ENCODE measurements around the gene FUT9. TPM values are rescaled to one million over a fixed set of nuclear protein-coding genes. Genes with fewer than 3 reads are reported as not detected.

FUT9 gene
- total and polyA plus RNA-seq, 11 donors, result 0.02 TPM; not detected in 10

DNA sequence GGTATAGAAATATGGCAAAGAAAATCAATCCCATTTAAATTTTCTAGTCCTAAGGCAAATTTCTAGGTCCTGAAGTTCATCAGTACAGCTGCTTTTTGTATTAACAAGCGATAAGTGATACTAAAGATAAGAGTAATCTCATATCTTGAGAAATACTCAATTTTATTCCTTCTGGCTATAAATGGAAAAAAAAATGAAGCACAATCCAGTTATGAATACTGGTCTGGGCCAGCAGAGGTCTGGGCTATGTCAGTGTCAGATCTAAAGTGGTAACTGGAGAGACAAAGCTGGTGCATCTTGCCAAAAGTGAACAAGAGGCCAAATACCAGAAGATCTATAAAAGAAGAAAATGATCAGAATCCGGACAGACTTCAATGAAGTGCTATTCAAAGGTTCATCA is 126.4 kb downstream of the FUT9 start:
- Histone ChIP-seq H3K36me3 (no peaks in the 10 kb centered on the region), H3K4me3 (no peak overlapping the region), H3K4me1 (no peaks in the 10 kb centered on the region), H3K9me3 (peaks cover 0 to 3% (median 0%) of the 10 kb centered on the region in 12 donors), H3K27me3 (no peaks in the 10 kb centered on the region), H3K27ac (no peak overlapping the region)
- DNase-seq (no peak), ATAC-seq (no peak)
- intact Hi-C loops (cut with DNase I), result no loop called here
- 56 to 68% (median 65%) methylated on average over 2 of the region's 2 CpGs for WGBS, 4 donors
- TF ChIP-seq POLR2A (IDR thresholded peaks at IDR 0.05) (no peak), CTCF (IDR thresholded peaks at IDR 0.05) (no peak)

DNA sequence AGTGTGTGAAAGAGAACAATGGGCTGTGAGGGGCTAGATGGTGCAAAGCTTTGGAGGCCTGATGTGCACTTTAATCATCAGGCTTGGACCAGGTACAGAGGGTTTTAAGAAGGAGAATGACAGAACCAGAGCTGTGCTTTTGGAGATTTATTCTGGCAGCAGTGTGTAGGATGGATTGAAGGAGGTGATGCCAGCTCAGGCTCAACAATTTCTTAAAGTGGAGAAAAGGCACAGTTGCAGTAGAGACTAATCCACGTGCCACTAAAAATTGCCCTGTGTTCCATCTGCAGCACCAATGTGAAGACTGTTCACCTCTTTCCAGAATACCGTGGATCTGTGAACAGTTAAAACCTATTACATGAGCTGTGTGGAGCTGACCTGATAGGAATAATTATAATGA is 134.7 kb downstream of the FUT9 start:
- WGBS, 4 donors, result 60 to 73% (median 71%) methylated on average over 2 of the region's 2 CpGs
- Histone ChIP-seq H3K4me3 (no peak overlapping the region), H3K36me3 (no peaks in the 10 kb centered on the region), H3K27me3 (no peaks in the 10 kb centered on the region), H3K27ac (no peak overlapping the region), H3K4me1 (no peaks in the 10 kb centered on the region), H3K9me3 (no peaks in the 10 kb centered on the region)
- intact Hi-C loops (cut with DNase I), result no loop called here
- no peak for TF ChIP-seq POLR2A (IDR thresholded peaks at IDR 0.05)
- TF ChIP-seq CTCF (IDR thresholded peaks at IDR 0.05), result no peak
- DNase-seq (no peak), ATAC-seq (no peak)

DNA sequence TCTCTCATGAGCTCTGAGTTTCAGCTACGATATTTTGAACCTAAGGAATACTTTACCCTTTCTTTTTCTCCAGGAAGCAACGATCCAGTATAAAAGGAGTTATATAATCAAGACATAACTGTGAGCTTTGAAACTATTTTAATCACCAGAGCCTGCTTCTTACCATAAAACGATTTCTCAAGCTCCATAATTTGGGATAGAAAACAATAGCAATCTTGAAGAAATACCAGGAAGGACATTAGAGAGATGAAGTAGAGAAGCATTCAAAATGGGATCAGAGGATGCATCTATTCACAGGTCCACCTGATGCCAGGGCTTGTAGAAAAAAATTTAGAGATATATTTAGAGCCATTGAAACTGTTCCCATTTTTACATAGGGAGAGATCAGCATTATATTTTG is 135.9 kb downstream of the FUT9 start:
- no peak for TF ChIP-seq CTCF (IDR thresholded peaks at IDR 0.05)
- no peak for TF ChIP-seq POLR2A (IDR thresholded peaks at IDR 0.05)
- Histone ChIP-seq H3K9me3 (no peaks in the 10 kb centered on the region), H3K4me1 (no peaks in the 10 kb centered on the region), H3K27me3 (no peaks in the 10 kb centered on the region), H3K27ac (no peak overlapping the region), H3K36me3 (no peaks in the 10 kb centered on the region), H3K4me3 (no peak overlapping the region)
- 58 to 65% (median 59%) methylated on average over 3 of the region's 3 CpGs for WGBS, 4 donors
- ATAC-seq (no peak), DNase-seq (no peak)
- intact Hi-C loops (cut with DNase I), result no loop called here

DNA sequence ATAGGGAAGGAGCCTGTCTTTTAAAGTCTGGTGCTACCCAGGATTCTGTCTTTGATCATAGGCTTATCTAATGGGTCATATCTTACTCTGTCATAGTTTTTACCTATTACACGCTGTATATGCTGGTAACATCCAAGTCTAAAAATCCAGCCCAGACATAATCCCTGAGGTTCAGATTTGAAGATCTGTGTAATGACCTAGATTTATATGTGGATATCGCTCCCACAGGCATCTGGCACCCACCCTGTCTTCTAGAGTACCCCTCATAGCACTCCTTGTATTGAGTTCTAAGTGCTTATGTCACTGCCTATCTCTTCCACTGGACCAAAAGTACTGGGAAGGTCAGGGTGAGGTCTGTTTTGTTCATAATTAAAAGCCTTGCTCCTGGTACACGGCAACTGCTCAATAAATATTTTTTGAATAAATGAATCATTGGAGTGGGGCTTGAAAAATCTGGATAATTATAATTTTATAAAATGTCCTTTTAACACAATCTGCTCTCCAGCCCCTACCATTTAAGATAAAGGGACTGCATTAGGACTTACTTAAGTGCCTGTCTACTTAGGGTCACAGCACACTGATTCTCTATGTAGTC is 136.4 kb downstream of the FUT9 start:
- no peak for TF ChIP-seq POLR2A (IDR thresholded peaks at IDR 0.05)
- no peak for TF ChIP-seq CTCF (IDR thresholded peaks at IDR 0.05)
- 79 to 85% (median 83%) methylated on average over 3 of the region's 3 CpGs for WGBS, 4 donors

More for the DNA sequence above, 136.4 kb downstream of the FUT9 start:
- Histone ChIP-seq H3K27me3 (no peaks in the 10 kb centered on the region), H3K4me1 (no peaks in the 10 kb centered on the region), H3K9me3 (no peaks in the 10 kb centered on the region), H3K4me3 (no peak overlapping the region), H3K27ac (no peak overlapping the region), H3K36me3 (no peaks in the 10 kb centered on the region)
- no peak for DNase-seq
- intact Hi-C loops (cut with DNase I), result no loop called here
- no peak for ATAC-seq
